HepG2 (cell line): ENCODE measurements around the gene CCDC201. TPM values are rescaled to one million over a fixed set of nuclear protein-coding genes. Genes with fewer than 3 reads are reported as not detected.

Experiments used
- ATF7 ChIP-seq, 2 experiments: fragments of 450-650 bp in 1 of 2; sonication (generic) in 1 of 2; formaldehyde crosslinking in 1 of 2; IDR thresholded peaks; 2 replicates each; pipeline versions ENCODE4 v1.4.0 to v1.6.1; 2016 to 2020; ENCODE audit warnings: antibody characterized with exemption in 1 of 2, mild to moderate bottlenecking in 1 of 2, missing genetic modification reagents in 1 of 2
- CCAR2 ChIP-seq: fragments of 200-400 bp; formaldehyde crosslinking; optimal IDR thresholded peaks from 2 replicates; pipeline ENCODE3; 2018; ENCODE audit warnings: low read depth, mild to moderate bottlenecking, low read length, moderate library complexity
- FIP1L1 ChIP-seq: fragments of 200-400 bp; formaldehyde crosslinking; IDR thresholded peaks from 2 replicates; pipeline ENCODE4 v1.6.1; 2018; ENCODE audit warnings: low read depth, mild to moderate bottlenecking, low read length, moderate library complexity, borderline replicate concordance; ENCODE audit not compliant: insufficient read depth
- HIC2 ChIP-seq: sonication (generic); formaldehyde crosslinking; IDR thresholded peaks from 2 replicates; pipeline ENCODE4 v1.9.0; 2022; ENCODE audit warnings: low read depth, missing genetic modification reagents
- HNRNPLL ChIP-seq: fragments of 200-400 bp; formaldehyde crosslinking; IDR thresholded peaks from 2 replicates; pipeline ENCODE4 v1.6.1; 2017; ENCODE audit warnings: mild to moderate bottlenecking, low read depth, low read length; ENCODE audit not compliant: poor library complexity, severe bottlenecking
- KDM3A ChIP-seq: IDR thresholded peaks from 2 replicates; pipeline ENCODE4 v1.6.1; 2018; ENCODE audit warnings: low read depth, missing compliant biosample characterization
- MIER2 ChIP-seq: IDR thresholded peaks from 2 replicates; pipeline ENCODE4 v1.6.1; 2016; ENCODE audit warnings: missing biosample characterization, missing genetic modification reagents
- MTF2 ChIP-seq: sonication (generic); formaldehyde crosslinking; IDR thresholded peaks from 2 replicates; pipeline ENCODE4 v1.5.0; 2020; ENCODE audit warnings: missing genetic modification reagents, borderline replicate concordance
- PITX1 ChIP-seq: sonication (generic); formaldehyde crosslinking; IDR thresholded peaks from 2 replicates; pipeline ENCODE4 v1.5.1; 2020; ENCODE audit warnings: mild to moderate bottlenecking, missing genetic modification reagents
- SMYD3 ChIP-seq: sonication (generic); formaldehyde crosslinking; IDR thresholded peaks from 2 replicates; pipeline ENCODE4 v1.8.1; 2023; ENCODE audit warnings: mild to moderate bottlenecking, missing genetic modification reagents
- SNAI1 ChIP-seq: sonication (generic); formaldehyde crosslinking; IDR thresholded peaks from 2 replicates; pipeline ENCODE4 v1.5.0; 2020; ENCODE audit warnings: mild to moderate bottlenecking, missing genetic modification reagents, borderline replicate concordance
- STAT5B ChIP-seq: sonication (generic); formaldehyde crosslinking; IDR thresholded peaks from 2 replicates; pipeline ENCODE4 v1.4.0; 2020; ENCODE audit warnings: missing genetic modification reagents
- TEAD3 ChIP-seq: optimal IDR thresholded peaks from 2 replicates; pipeline ENCODE3; 2016; ENCODE audit warnings: borderline replicate concordance
- ZFP62 ChIP-seq: sonication (generic); formaldehyde crosslinking; IDR thresholded peaks from 2 replicates; pipeline ENCODE4 v1.4.0; 2020; ENCODE audit warnings: missing genetic modification reagents
- ZIK1 ChIP-seq: sonication (generic); formaldehyde crosslinking; IDR thresholded peaks from 2 replicates; pipeline ENCODE4 v1.5.0; 2020; ENCODE audit warnings: mild to moderate bottlenecking, low read depth, missing genetic modification reagents, borderline replicate concordance
- ZNF124 ChIP-seq: sonication (generic); formaldehyde crosslinking; IDR thresholded peaks from 2 replicates; pipeline ENCODE4 v1.4.0; 2020; ENCODE audit warnings: missing genetic modification reagents
- ZNF337 ChIP-seq: sonication (generic); formaldehyde crosslinking; IDR thresholded peaks from 2 replicates; pipeline ENCODE4 v1.5.1; 2020; ENCODE audit warnings: missing genetic modification reagents, low read depth, mild to moderate bottlenecking, borderline replicate concordance
- ZNF572 ChIP-seq: sonication (generic); formaldehyde crosslinking; IDR thresholded peaks from 2 replicates; pipeline ENCODE4 v1.5.1; 2020; ENCODE audit warnings: mild to moderate bottlenecking, missing genetic modification reagents
- ZNF709 ChIP-seq: sonication (generic); formaldehyde crosslinking; IDR thresholded peaks from 2 replicates; pipeline ENCODE4 v1.5.0; 2020; ENCODE audit warnings: mild to moderate bottlenecking, missing genetic modification reagents
- ZNF781 ChIP-seq: sonication (generic); formaldehyde crosslinking; IDR thresholded peaks from 2 replicates; pipeline ENCODE4 v1.5.1; 2020; ENCODE audit warnings: borderline replicate concordance, mild to moderate bottlenecking, missing genetic modification reagents; ENCODE audit errors: not compliant biosample characterization
- polyA plus RNA-seq, 8 experiments: library from polyadenylated mRNA; depleted of rRNA in 3 of 8; stranded (reverse) in 7 of 8; unstranded in 1 of 8; fragments of >200 nt; fragmentation: Illumina TruSeq in 4 of 8; extraction: Trizol in 4 of 8; gene quantifications; 2 replicates each; pipeline versions ENCODE4 v1.2.1 to v1.2.3, GENCODE V29; 2011 to 2016; ENCODE audit warnings: low read depth in 4 of 8, missing spikeins in 1 of 8, mixed read lengths in 1 of 8; ENCODE audit not compliant: insufficient read depth in 1 of 8
- total RNA-seq, 5 experiments: library from RNA; depleted of rRNA; stranded (reverse); fragments of >200 nt; fragmentation: Illumina TruSeq; extraction: Trizol; gene quantifications; 2 replicates each; pipeline ENCODE4 v1.2.3, GENCODE V29; 2016; ENCODE audit warnings: low read depth in 1 of 5
- TF ChIP-seq, protein P1 (sequence below): IDR thresholded peaks from 2 replicates; pipeline ENCODE4 v1.6.1; 2016; ENCODE audit warnings: low read depth
- TF ChIP-seq, protein P2 (sequence below), 2 experiments: sonication (generic) in 1 of 2; formaldehyde crosslinking in 1 of 2; IDR thresholded peaks; 2 replicates each; pipeline versions ENCODE4 v1.4.0 to v1.6.1; 2018 to 2020; ENCODE audit warnings: missing genetic modification reagents in 2 of 2, borderline replicate concordance in 1 of 2, low read depth in 1 of 2, mild to moderate bottlenecking in 1 of 2, missing biosample characterization in 1 of 2
- TF ChIP-seq, protein P3 (sequence below): sonication (generic); formaldehyde crosslinking; conservative IDR thresholded peaks from 2 replicates; pipeline ENCODE4 v1.4.0; 2020; ENCODE audit warnings: missing genetic modification reagents
- TF ChIP-seq, protein P4 (sequence below): sonication (generic); formaldehyde crosslinking; IDR thresholded peaks from 2 replicates; pipeline ENCODE4 v1.4.0; 2020; ENCODE audit warnings: missing genetic modification reagents; ENCODE audit errors: not compliant biosample characterization

Gene CCDC201
- total and polyA plus RNA-seq, 2 of the 13 experiments (the other 11 are each of a cell fraction or from before 2014, with no cell fraction given): 0.92 TPM; not detected in 1

DNA sequence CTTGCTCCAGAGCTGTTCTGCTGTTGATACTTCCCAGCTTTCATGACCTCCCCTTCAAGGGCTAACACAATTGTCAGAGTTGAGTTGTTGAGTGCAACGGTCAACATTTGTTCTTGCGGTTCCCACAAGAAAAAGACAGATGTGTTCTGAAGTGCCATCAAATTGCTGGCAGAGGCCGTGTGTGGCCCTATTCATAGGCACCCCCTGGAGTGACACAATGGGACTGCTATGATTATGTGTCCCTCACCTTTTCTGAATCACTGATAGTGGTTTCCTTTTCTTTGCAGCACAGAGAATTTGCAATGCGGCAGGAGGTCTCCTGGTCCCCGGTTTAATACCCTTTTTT lies 9.6 kb upstream of the CCDC201 start (continued):
- TF ChIP-seq, protein P1, sequence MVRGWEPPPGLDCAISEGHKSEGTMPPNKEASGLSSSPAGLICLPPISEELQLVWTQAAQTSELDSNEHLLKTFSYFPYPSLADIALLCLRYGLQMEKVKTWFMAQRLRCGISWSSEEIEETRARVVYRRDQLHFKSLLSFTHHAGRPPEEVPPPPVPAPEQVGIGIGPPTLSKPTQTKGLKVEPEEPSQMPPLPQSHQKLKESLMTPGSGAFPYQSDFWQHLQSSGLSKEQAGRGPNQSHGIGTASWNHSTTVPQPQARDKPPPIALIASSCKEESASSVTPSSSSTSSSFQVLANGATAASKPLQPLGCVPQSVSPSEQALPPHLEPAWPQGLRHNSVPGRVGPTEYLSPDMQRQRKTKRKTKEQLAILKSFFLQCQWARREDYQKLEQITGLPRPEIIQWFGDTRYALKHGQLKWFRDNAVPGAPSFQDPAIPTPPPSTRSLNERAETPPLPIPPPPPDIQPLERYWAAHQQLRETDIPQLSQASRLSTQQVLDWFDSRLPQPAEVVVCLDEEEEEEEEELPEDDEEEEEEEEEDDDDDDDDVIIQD (CRISPR knock-in tag): no peak
- TF ChIP-seq, protein P2, sequence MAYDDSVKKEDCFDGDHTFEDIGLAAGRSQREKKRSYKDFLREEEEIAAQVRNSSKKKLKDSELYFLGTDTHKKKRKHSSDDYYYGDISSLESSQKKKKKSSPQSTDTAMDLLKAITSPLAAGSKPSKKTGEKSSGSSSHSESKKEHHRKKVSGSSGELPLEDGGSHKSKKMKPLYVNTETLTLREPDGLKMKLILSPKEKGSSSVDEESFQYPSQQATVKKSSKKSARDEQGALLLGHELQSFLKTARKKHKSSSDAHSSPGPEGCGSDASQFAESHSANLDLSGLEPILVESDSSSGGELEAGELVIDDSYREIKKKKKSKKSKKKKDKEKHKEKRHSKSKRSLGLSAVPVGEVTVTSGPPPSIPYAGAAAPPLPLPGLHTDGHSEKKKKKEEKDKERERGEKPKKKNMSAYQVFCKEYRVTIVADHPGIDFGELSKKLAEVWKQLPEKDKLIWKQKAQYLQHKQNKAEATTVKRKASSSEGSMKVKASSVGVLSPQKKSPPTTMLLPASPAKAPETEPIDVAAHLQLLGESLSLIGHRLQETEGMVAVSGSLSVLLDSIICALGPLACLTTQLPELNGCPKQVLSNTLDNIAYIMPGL (CRISPR knock-in tag; IDR thresholded peaks at IDR 0.05; ENCODE audit: borderline replicate concordance in 1 of 2, low read depth in 1 of 2): 0 out of 4 replicates have a peak, but pooled peaks of 1 of the 2 experiments have one; percentile 12
- no peak for TF ChIP-seq FIP1L1
- no peak for TF ChIP-seq CCAR2
- no peak for TF ChIP-seq HIC2 (CRISPR knock-in tag)
- TF ChIP-seq ZFP62: no peak
- TF ChIP-seq TEAD3: no peak
- no peak for TF ChIP-seq SNAI1
- no peak for TF ChIP-seq MTF2
- no peak for TF ChIP-seq ZNF124
- no peak for TF ChIP-seq ATF7 (IDR thresholded peaks at IDR 0.05)
- TF ChIP-seq ATF7 (CRISPR knock-in tag; IDR thresholded peaks at IDR 0.05): no peak
- TF ChIP-seq ZNF337 (CRISPR knock-in tag): no peak
- 0 out of 2 replicates have a peak, but pooled peaks have one; percentile 3 for TF ChIP-seq ZNF709 (CRISPR knock-in tag)
- TF ChIP-seq ZNF781 (CRISPR knock-in tag): no peak
- TF ChIP-seq PITX1: no peak
- no peak for TF ChIP-seq HNRNPLL
- TF ChIP-seq, protein P3, sequence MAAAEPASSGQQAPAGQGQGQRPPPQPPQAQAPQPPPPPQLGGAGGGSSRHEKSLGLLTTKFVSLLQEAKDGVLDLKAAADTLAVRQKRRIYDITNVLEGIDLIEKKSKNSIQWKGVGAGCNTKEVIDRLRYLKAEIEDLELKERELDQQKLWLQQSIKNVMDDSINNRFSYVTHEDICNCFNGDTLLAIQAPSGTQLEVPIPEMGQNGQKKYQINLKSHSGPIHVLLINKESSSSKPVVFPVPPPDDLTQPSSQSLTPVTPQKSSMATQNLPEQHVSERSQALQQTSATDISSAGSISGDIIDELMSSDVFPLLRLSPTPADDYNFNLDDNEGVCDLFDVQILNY (CRISPR knock-in tag): no peak
- no peak for TF ChIP-seq KDM3A (CRISPR knock-in tag)
- TF ChIP-seq, protein P4, sequence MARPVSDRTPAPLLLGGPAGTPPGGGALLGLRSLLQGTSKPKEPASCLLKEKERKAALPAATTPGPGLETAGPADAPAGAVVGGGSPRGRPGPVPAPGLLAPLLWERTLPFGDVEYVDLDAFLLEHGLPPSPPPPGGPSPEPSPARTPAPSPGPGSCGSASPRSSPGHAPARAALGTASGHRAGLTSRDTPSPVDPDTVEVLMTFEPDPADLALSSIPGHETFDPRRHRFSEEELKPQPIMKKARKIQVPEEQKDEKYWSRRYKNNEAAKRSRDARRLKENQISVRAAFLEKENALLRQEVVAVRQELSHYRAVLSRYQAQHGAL (CRISPR knock-in tag): no peak
- no peak for TF ChIP-seq STAT5B (CRISPR knock-in tag)
- TF ChIP-seq ZNF572 (CRISPR knock-in tag): no peak
- TF ChIP-seq ZIK1 (CRISPR knock-in tag): no peak
- TF ChIP-seq SMYD3 (CRISPR knock-in tag): no peak
- no peak for TF ChIP-seq MIER2 (CRISPR knock-in tag)
